T-helper 2 cell (primary cell): ENCODE data around the gene GABRP.

Experiments
- DNase-seq, 5 experiments: peaks; one replicate each; pipeline versions ENCODE4 v3.0.0 to v3.0.0-alpha.2; 2012 to 2022

The GABRP gene

DNA sequence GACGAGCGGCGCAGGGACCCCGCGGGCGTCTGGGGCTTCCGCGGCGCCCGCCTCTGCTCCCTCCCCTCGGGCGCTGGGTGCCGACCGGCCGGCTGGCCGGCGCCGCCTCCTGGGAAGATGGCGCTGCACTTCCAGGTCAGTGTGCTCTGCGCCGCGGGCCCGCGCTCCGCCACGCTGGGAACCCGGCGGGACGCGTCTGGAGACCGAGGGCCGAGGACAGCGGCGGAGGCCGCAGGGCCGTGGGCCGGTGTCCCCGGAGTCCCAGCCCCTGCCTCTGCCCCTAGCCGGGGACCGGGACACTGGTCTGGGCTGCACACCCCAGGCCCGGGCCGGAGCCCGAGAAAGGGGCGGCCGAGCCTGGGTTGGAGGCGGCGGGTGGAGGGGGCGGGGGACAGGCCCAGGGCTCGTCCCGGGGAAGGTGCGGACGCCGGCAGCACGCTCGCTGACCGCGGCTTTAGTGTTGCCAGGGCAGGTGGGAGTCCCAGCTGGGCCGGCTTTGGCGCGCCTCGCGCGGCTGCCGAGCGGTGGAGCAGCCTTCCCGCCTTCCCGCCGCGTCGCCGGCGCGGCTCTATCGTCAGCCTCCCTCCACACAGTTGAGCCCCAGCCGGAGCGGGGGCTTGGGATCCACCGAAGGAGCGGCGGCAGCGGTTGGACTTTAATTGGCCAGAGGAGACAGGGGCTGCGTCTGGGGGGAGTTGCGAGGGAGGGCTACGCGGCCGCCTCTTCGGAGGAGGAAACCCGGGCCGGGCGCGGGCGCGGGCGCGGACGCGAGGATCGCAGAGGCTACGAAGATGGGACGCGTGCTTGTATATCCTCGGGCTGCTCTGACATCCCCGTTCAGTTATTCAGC lies 78.6 kb downstream of the GABRP start, which contains the start of gene RANBP17:
TSS of gene RANBP17 (plus strand) at position 102 of the 850 bp plus-strand sequence.
- DNase-seq = no peak

DNA sequence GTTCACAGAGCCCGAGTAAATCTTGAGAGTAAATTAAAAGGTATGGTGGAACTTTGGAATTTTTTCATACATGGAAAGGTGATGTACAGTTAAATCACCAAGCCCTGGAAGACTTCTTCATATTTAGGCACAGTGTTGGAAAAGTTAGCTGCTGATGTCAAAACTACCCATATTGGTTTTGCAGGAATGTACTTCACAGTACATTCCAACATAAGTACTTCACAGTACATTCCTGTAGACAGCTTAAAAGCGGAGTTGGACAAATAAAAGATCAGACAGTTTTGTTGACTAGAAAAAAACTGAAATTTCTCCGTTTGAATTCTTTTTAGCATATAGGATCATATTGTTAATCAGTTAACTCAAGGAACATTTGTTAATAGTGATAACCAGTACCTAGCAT lies 80.1 kb downstream of the GABRP start:
- no peak for DNase-seq
